GM12875 (cell line): ENCODE data around the gene MCTP1.

Experiments
- H3K4me3 ChIP-seq: one replicate; pipeline ENCODE4 v1.5.1; 2011; ENCODE audit warnings: low read depth, low read length, control low read depth
- TF ChIP-seq, protein P1 (sequence below): IDR thresholded peaks from 2 replicates; pipeline ENCODE4 v1.5.1; 2011; ENCODE audit warnings: low read depth, mild to moderate bottlenecking, control low read depth, inconsistent platforms, low read length, moderate library complexity, borderline replicate concordance; ENCODE audit not compliant: insufficient read depth

MCTP1 gene

GRCh38 chr5:94747371-94747770 is 537.5 kb downstream of the MCTP1 start:
- TF ChIP-seq, protein P1, sequence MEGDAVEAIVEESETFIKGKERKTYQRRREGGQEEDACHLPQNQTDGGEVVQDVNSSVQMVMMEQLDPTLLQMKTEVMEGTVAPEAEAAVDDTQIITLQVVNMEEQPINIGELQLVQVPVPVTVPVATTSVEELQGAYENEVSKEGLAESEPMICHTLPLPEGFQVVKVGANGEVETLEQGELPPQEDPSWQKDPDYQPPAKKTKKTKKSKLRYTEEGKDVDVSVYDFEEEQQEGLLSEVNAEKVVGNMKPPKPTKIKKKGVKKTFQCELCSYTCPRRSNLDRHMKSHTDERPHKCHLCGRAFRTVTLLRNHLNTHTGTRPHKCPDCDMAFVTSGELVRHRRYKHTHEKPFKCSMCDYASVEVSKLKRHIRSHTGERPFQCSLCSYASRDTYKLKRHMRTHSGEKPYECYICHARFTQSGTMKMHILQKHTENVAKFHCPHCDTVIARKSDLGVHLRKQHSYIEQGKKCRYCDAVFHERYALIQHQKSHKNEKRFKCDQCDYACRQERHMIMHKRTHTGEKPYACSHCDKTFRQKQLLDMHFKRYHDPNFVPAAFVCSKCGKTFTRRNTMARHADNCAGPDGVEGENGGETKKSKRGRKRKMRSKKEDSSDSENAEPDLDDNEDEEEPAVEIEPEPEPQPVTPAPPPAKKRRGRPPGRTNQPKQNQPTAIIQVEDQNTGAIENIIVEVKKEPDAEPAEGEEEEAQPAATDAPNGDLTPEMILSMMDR, result no peak
- H3K4me3 ChIP-seq, result no peak overlapping the region

DNA sequence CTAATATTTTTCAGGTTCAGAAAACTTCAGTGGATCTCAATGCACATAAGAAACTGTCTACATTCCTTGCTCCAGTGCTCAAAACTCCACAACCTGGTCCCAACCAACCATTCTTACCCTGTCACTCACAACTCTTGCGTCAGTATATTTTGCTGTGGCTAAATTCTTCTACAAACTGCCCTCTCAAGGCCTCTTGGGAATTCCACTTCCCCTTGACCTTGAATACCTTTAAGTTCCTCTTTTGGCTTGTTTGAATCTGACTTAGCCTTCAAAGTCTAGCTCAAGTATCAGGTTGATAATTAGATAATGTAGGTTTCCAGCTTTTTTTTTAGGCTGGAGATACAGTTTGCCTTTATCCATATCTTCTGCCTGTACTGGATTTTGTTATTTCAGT is 538.2 kb downstream of the MCTP1 start:
- H3K4me3 ChIP-seq, result no peak overlapping the region
- TF ChIP-seq, protein P1, result no peak

DNA sequence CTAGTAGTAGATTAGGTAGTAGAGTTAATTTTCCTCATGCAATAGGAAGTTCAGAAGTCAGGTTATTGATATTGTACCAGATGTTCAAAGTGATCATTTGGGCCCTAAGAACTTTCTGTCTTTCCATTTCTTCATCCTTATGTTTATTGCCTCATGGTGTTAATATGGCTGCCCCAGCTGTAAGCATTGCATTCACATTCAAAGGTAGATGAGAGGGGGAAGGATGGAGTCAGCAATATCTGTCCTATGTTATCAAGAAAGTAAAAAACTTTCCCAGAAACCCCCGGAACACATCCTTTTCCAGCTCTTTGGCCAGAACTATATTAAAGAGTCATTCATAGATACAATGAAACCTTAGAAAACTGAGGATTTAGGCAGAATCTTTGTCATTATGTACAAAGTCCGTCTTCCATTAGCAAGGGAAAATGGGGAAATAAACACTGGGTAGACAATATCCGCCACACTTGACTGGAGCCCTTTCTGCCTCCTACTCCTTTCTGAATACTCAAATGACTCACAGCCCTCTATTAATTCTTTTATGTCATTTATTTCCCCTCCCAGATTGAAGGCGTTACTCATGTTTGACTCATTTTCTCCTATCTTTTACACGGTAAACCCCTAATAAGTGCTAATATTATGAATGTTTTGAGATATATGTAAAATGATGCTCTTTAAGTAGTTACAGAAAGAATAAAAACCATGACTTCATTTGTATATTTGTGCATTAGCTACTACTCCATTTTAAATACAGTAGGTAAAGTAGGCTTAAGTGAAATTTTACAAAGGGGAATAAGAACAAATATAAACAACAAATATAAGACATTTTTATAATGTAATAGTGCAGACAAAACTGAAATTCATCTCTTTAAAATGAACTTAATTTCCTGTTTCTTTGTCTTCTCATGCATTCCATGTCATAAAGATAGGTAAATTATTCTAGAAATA is 538.8 kb downstream of the MCTP1 start:
- no peak overlapping the region for H3K4me3 ChIP-seq
- TF ChIP-seq, protein P1, result no peak

DNA sequence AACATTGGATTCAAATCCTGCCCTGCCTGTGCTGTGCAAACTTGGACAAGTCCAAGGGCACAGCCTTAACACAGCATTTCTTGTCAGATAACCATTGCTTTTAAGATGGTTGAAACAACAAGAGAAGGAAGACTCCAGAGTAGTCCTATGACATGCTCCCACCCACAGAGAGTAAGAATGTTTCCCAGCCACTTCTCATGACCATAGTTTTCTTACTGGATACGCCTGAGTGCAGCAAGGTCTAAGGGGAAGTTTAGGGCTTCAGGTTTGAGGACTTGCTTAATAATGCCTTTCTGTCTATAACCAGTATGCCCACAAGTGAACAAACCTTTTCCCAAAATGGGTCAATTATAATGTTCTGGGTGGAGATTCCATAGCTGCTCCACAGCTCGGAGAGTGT is 540.0 kb downstream of the MCTP1 start:
- TF ChIP-seq, protein P1, result no peak
- no peak overlapping the region for H3K4me3 ChIP-seq

- TF ChIP-seq, protein P1, result no peak
- H3K4me3 ChIP-seq, result no peak overlapping the region
Observed at GRCh38 chr5:94742852-94743251, 542.0 kb downstream of the MCTP1 start.

GRCh38 chr5:94740286-94740685 is 544.6 kb downstream of the MCTP1 start:
- TF ChIP-seq, protein P1, result no peak
- no peak overlapping the region for H3K4me3 ChIP-seq

- TF ChIP-seq, protein P1, result no peak
- no peak overlapping the region for H3K4me3 ChIP-seq
Observed at GRCh38 chr5:94736498-94736897, 548.4 kb downstream of the MCTP1 start.
